Measurements from ENCODE around the gene VCL.

GRCh38 chr10:73998623-73998928, 660 bp downstream of the VCL start:
- no peak for TF ChIP-seq CTCF (IDR thresholded peaks at IDR 0.05)
- no peak for TF ChIP-seq POLR2AphosphoS5 (IDR thresholded peaks at IDR 0.05)

Measured in suprapubic skin (tissue), 3 donors.